Prostate gland (tissue), 2 donors: Measurements from ENCODE around the gene EIF4G3.

Source experiments
- POLR2A ChIP-seq: fragments of 450-650 bp; IDR thresholded peaks from one replicate; pipeline ENCODE4 v1.6.1; 2016; ENCODE audit warnings: antibody characterized with exemption, mild to moderate bottlenecking
- POLR2AphosphoS5 ChIP-seq: sonication (generic); formaldehyde crosslinking; IDR thresholded peaks from one replicate; pipeline ENCODE4 v1.6.1; 2017; ENCODE audit warnings: antibody characterized with exemption
- TF ChIP-seq, protein P1 (sequence below), 4 experiments: fragments of 200-600 bp in 2 of 4; fragments of 450-650 bp in 2 of 4; sonication (generic) in 2 of 4; IDR thresholded peaks; 1 replicate in 3 of 4; 2 replicates in 1 of 4; pipeline ENCODE4 v1.5.1; 2016 to 2019; ENCODE audit warnings: antibody characterized with exemption in 4 of 4, mild to moderate bottlenecking in 2 of 4, moderate library complexity in 2 of 4

GRCh38 chr1:20950679-20951078 lies 226.0 kb downstream of the EIF4G3 start:
- no peak for TF ChIP-seq POLR2AphosphoS5
- TF ChIP-seq, protein P1, sequence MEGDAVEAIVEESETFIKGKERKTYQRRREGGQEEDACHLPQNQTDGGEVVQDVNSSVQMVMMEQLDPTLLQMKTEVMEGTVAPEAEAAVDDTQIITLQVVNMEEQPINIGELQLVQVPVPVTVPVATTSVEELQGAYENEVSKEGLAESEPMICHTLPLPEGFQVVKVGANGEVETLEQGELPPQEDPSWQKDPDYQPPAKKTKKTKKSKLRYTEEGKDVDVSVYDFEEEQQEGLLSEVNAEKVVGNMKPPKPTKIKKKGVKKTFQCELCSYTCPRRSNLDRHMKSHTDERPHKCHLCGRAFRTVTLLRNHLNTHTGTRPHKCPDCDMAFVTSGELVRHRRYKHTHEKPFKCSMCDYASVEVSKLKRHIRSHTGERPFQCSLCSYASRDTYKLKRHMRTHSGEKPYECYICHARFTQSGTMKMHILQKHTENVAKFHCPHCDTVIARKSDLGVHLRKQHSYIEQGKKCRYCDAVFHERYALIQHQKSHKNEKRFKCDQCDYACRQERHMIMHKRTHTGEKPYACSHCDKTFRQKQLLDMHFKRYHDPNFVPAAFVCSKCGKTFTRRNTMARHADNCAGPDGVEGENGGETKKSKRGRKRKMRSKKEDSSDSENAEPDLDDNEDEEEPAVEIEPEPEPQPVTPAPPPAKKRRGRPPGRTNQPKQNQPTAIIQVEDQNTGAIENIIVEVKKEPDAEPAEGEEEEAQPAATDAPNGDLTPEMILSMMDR (IDR thresholded peaks at IDR 0.05): no peak
- TF ChIP-seq POLR2A: no peak
